ENCODE measurements around the gene NOS3.

DNA sequence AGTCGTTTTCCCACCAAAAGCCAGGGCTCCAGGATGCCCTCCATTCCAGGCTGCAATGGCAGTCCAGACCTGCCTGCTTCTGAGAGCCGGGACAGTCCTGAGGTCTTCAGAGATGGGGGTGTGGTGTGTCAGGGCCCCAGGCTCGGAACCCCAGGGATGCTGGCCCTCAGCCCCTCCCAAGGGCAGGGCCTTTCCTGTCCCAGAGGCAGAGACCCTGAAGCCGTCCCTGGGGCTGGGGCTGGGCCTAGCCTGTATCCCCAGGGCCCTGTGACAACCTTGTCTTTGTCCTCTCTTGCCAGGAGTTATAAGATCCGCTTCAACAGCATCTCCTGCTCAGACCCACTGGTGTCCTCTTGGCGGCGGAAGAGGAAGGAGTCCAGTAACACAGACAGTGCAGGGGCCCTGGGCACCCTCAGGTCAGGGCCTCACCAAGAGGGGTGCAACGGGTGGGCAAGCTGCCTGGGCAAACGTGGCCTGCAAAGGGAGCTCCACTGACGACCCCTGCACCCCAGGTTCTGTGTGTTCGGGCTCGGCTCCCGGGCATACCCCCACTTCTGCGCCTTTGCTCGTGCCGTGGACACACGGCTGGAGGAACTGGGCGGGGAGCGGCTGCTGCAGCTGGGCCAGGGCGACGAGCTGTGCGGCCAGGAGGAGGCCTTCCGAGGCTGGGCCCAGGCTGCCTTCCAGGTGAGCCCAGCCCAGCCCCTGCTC, 15.9 kb downstream of the NOS3 start:
- TF ChIP-seq, protein P1, sequence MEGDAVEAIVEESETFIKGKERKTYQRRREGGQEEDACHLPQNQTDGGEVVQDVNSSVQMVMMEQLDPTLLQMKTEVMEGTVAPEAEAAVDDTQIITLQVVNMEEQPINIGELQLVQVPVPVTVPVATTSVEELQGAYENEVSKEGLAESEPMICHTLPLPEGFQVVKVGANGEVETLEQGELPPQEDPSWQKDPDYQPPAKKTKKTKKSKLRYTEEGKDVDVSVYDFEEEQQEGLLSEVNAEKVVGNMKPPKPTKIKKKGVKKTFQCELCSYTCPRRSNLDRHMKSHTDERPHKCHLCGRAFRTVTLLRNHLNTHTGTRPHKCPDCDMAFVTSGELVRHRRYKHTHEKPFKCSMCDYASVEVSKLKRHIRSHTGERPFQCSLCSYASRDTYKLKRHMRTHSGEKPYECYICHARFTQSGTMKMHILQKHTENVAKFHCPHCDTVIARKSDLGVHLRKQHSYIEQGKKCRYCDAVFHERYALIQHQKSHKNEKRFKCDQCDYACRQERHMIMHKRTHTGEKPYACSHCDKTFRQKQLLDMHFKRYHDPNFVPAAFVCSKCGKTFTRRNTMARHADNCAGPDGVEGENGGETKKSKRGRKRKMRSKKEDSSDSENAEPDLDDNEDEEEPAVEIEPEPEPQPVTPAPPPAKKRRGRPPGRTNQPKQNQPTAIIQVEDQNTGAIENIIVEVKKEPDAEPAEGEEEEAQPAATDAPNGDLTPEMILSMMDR (IDR thresholded peaks at IDR 0.05; ENCODE audit: poor library complexity, severe bottlenecking) = no peak
- no peak for TF ChIP-seq EP300 (conservative IDR thresholded peaks at IDR 0.05; ENCODE audit: poor library complexity, severe bottlenecking)
- no peak for TF ChIP-seq MXI1 (conservative IDR thresholded peaks at IDR 0.05; ENCODE audit: poor library complexity, severe bottlenecking)
- TF ChIP-seq POLR2AphosphoS5 (IDR thresholded peaks at IDR 0.05) = no peak
- no peak for TF ChIP-seq EZH2 (IDR thresholded peaks at IDR 0.05; ENCODE audit: borderline replicate concordance, insufficient read depth, low read length, poor library complexity, severe bottlenecking)
- TF ChIP-seq TAF1 (IDR thresholded peaks at IDR 0.05; ENCODE audit: low read depth) = no peak
- no peak for TF ChIP-seq SMC3 (conservative IDR thresholded peaks at IDR 0.05; ENCODE audit: poor library complexity)
- TF ChIP-seq, protein P2, sequence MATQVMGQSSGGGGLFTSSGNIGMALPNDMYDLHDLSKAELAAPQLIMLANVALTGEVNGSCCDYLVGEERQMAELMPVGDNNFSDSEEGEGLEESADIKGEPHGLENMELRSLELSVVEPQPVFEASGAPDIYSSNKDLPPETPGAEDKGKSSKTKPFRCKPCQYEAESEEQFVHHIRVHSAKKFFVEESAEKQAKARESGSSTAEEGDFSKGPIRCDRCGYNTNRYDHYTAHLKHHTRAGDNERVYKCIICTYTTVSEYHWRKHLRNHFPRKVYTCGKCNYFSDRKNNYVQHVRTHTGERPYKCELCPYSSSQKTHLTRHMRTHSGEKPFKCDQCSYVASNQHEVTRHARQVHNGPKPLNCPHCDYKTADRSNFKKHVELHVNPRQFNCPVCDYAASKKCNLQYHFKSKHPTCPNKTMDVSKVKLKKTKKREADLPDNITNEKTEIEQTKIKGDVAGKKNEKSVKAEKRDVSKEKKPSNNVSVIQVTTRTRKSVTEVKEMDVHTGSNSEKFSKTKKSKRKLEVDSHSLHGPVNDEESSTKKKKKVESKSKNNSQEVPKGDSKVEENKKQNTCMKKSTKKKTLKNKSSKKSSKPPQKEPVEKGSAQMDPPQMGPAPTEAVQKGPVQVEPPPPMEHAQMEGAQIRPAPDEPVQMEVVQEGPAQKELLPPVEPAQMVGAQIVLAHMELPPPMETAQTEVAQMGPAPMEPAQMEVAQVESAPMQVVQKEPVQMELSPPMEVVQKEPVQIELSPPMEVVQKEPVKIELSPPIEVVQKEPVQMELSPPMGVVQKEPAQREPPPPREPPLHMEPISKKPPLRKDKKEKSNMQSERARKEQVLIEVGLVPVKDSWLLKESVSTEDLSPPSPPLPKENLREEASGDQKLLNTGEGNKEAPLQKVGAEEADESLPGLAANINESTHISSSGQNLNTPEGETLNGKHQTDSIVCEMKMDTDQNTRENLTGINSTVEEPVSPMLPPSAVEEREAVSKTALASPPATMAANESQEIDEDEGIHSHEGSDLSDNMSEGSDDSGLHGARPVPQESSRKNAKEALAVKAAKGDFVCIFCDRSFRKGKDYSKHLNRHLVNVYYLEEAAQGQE (IDR thresholded peaks at IDR 0.05; ENCODE audit: borderline replicate concordance) = no peak
- TF ChIP-seq RAD21 (conservative IDR thresholded peaks at IDR 0.05) = no peak
